Limb (tissue), 2 donors: ENCODE results near the gene FARP2.
A peak's percentile ranks its signal among the peaks of the same experiment; 100 is the strongest.

ENCODE experiments used
- DNase-seq, 2 donors: peaks; one replicate each; pipeline ENCODE4 v3.0.0-alpha.2; 2016; ENCODE audit errors: extremely low spot score in 2 of 2

FARP2 gene

GRCh38 chr2:241530571-241530970, 174.5 kb downstream of the FARP2 start:
- no peak for DNase-seq

GRCh38 chr2:241531161-241531722, 175.2 kb downstream of the FARP2 start:
- no peak for DNase-seq

- DNase-seq, result no peak
These were observed 176.1 kb downstream of the FARP2 start for GRCh38 chr2:241532168-241532567.

GRCh38 chr2:241532733-241533601, 176.9 kb downstream of the FARP2 start:
- DNase-seq, result no peak

- DNase-seq, result no peak
These were observed 178.2 kb downstream of the FARP2 start for GRCh38 chr2:241534293-241534692.

GRCh38 chr2:241534701-241535375, 178.8 kb downstream of the FARP2 start:
- DNase-seq, result no peak

- no peak for DNase-seq
These were observed 180.0 kb downstream of the FARP2 start for GRCh38 chr2:241535871-241536655.

- DNase-seq, result no peak
These were observed 182.9 kb downstream of the FARP2 start for GRCh38 chr2:241538838-241539615.

- DNase-seq, result no peak
These were observed 183.7 kb downstream of the FARP2 start for GRCh38 chr2:241539616-241540374.

- no peak for DNase-seq
These were observed 184.3 kb downstream of the FARP2 start for GRCh38 chr2:241540401-241540770.

GRCh38 chr2:241540771-241541561, 184.9 kb downstream of the FARP2 start:
- DNase-seq, result peak in 1 of 2 donors; percentile 79

- no peak for DNase-seq
These were observed 185.6 kb downstream of the FARP2 start for GRCh38 chr2:241541564-241542277.

GRCh38 chr2:241542278-241542605, 186.2 kb downstream of the FARP2 start:
- DNase-seq, result no peak
